NB4 (cell line): ENCODE results near the gene RCAN2.

ENCODE experiments used
- POLR2A ChIP-seq: IDR thresholded peaks from 2 replicates; pipeline ENCODE4 v1.6.1; 2011; ENCODE audit warnings: mild to moderate bottlenecking; ENCODE audit not compliant: insufficient read length; ENCODE audit errors: extremely low read depth
- TF ChIP-seq, protein P1 (sequence below): IDR thresholded peaks from one replicate; pipeline ENCODE4 v1.5.1; 2012; ENCODE audit warnings: low read depth, low read length

DNA sequence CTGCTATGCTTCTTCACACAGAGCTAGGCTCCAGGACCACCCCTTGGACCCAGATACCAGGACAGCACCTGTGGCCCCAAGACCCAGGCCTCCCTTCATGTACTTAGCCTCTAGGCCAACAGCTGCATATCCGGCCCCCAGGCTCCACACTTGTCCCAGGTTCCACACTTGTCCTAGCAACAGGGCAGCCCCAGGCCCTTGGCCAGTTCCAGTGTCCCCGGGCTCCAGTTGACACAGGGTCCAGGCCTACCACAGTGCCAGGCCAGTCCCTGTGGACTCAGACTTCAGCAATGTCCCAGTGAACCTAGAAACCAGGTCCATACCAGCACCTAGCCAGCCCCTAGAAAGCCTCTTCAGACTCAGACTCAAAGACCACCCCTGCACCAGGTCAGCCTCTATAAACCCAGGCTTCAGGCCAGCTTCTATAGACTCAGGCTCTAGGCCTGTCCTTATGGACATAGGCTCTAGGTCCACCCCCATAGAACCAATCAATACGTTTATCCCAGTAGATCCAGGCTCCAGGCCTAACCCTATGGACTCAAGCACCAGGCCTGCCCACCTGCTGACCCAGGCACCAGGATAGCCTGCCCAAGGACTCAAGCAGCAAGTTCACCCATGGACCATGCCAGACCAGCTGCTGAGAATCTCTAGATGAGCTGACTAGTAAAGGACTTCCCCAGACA, 46.3 kb downstream of the RCAN2 start:
- TF ChIP-seq, protein P1, sequence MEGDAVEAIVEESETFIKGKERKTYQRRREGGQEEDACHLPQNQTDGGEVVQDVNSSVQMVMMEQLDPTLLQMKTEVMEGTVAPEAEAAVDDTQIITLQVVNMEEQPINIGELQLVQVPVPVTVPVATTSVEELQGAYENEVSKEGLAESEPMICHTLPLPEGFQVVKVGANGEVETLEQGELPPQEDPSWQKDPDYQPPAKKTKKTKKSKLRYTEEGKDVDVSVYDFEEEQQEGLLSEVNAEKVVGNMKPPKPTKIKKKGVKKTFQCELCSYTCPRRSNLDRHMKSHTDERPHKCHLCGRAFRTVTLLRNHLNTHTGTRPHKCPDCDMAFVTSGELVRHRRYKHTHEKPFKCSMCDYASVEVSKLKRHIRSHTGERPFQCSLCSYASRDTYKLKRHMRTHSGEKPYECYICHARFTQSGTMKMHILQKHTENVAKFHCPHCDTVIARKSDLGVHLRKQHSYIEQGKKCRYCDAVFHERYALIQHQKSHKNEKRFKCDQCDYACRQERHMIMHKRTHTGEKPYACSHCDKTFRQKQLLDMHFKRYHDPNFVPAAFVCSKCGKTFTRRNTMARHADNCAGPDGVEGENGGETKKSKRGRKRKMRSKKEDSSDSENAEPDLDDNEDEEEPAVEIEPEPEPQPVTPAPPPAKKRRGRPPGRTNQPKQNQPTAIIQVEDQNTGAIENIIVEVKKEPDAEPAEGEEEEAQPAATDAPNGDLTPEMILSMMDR: no peak
- TF ChIP-seq POLR2A: no peak
